ENCODE results near the gene PCDHGA6.
A peak's percentile ranks its signal among the peaks of the same experiment; 100 is the strongest.
"Not testable (repeated sequence)": the region's sequence is repeated elsewhere in the genome, so short reads cannot be mapped to it uniquely, and the experiment has no call there.

The PCDHGA6 gene

DNA sequence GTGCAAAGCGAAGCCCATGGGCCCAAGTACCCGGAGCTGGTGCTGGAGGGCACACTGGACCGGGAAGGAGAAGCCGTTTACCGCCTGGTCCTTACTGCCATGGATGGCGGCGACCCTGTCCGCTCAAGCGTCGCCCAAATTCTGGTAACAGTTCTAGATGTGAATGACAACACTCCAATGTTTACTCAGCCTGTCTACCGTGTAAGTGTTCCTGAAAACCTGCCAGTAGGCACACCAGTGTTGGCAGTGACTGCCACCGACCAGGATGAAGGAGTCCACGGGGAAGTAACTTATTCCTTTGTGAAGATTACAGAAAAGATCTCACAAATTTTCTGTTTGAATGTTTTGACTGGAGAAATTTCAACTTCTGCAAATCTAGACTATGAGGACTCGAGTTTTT is 936 bp downstream of the PCDHGA6 start:
- ChIA-PET CTCF (interaction anchor here (0.6 to 3.3 kb wide), 15 partner anchors 13 to 1614 kb away, joined by 3 to 14 read pairs (median 4); partner anchors contain the start of genes PCDHB11, PCDHB15, PCDHGA11 and PCDHGA8), POLR2A (no interaction called here)
- H3K9me3 ChIP-seq (ENCODE audit: control insufficient read depth, insufficient read depth, low read depth, low read length), result no peaks in the 10 kb centered on the region; the same call in 1 of the 2 replicates
- TF ChIP-seq FEZF1 (tag by site-specific recombination; IDR thresholded peaks at IDR 0.05), result no peak
- no peak overlapping the region for H3K4me3 ChIP-seq (ENCODE audit: low read depth, low read length)
- H3K4me1 ChIP-seq (ENCODE audit: control insufficient read depth, insufficient read depth, low read length), result no peaks in the 10 kb centered on the region
- no peaks in the 10 kb centered on the region for H3K36me3 ChIP-seq (ENCODE audit: control insufficient read depth in 2 of 2, insufficient read depth in 1 of 2, low read length in 2 of 2)
- H3K27ac ChIP-seq (ENCODE audit: extremely low read depth, low read depth, low read length), result no peak overlapping the region

- H3K9me3 ChIP-seq (ENCODE audit: control insufficient read depth, insufficient read depth, low read depth, low read length); H3K36me3 ChIP-seq (ENCODE audit: control insufficient read depth in 2 of 2, insufficient read depth in 1 of 2, low read length in 2 of 2); H3K4me3 ChIP-seq (ENCODE audit: low read depth, low read length); H3K27ac ChIP-seq (ENCODE audit: extremely low read depth, low read depth, low read length); H3K4me1 ChIP-seq (ENCODE audit: control insufficient read depth, insufficient read depth, low read length); POLR2A ChIA-PET: not testable (repeated sequence)
- CTCF ChIA-PET, result interaction anchor here (0.7 to 3.3 kb wide), 4 partner anchors 22 to 188 kb away, joined by 3 to 11 read pairs (median 8); partner anchors contain the start of gene PCDHGB5
Measured at GRCh38 chr5:141375444-141376155, 1.9 kb downstream of the PCDHGA6 start.

DNA sequence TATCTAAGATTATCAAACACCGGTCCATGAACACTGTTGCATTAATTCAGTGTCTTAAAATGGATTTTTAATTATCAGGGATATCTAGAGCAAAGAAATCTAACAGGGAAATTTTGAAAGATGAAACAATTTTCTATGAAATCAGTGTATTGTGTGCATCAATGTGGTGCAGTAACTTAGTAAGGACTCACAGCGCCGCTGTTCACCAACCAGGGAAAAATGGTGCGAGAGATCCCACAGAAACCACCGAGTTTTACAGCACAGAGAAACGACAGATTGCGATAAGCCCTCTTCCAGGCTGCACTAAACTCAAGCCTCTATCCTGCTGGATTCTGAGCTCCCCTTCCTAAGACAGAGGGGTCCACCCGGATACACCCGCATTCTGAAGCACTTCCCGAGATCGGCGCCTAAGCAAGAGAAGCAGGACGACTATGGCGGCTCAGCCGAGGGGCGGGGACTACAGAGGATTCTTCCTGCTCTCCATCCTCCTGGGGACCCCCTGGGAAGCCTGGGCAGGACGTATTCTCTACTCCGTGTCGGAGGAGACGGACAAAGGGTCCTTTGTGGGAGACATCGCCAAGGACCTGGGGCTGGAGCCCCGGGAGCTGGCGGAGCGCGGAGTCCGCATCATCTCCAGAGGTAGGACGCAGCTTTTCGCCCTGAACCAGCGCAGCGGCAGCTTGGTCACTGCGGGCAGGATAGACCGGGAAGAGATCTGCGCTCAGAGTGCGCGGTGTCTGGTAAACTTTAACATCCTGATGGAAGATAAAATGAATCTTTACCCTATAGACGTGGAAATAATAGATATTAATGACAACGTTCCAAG is 9.0 kb downstream of the PCDHGA6 start, which contains the start of gene PCDHGA7:
PCDHGA7 (plus strand) TSS at position 274 of the 826 bp plus-strand sequence; CDS start at position 432, 158 bp downstream.
- no peaks in the 10 kb centered on the region for H3K9me3 ChIP-seq (ENCODE audit: control insufficient read depth, insufficient read depth, low read depth, low read length)
- ChIA-PET CTCF (interaction anchor here (0.6 to 1.7 kb wide), 11 partner anchors 9 to 513 kb away, joined by 3 to 8 read pairs (median 4); partner anchors contain the start of genes PCDHGA3, PCDHGA8 and PCDHGB5), POLR2A (no interaction called here)
- peak within 1 kb of the TSS; percentile 40 for H3K4me3 ChIP-seq (ENCODE audit: low read depth, low read length)
- H3K36me3 ChIP-seq (ENCODE audit: control insufficient read depth in 2 of 2, insufficient read depth in 1 of 2, low read length in 2 of 2), result no peaks in the 10 kb centered on the region
- no peak within 1 kb of the TSS for H3K27ac ChIP-seq (ENCODE audit: extremely low read depth, low read depth, low read length)
- no peaks in the 10 kb centered on the region for H3K4me1 ChIP-seq (ENCODE audit: control insufficient read depth, insufficient read depth, low read length)
- no peak for TF ChIP-seq ZNF404 (tag by site-specific recombination; IDR thresholded peaks at IDR 0.05)
- no peak for TF ChIP-seq ZNF449 (tag by site-specific recombination; IDR thresholded peaks at IDR 0.05)
- TF ChIP-seq ZBTB1 (tag by site-specific recombination; IDR thresholded peaks at IDR 0.05), result no peak
- TF ChIP-seq ZNF48 (tag by site-specific recombination; IDR thresholded peaks at IDR 0.05), result no peak
- TF ChIP-seq ZNF658 (tag by site-specific recombination; IDR thresholded peaks at IDR 0.05), result no peak
- no peak for TF ChIP-seq ZSCAN23 (tag by site-specific recombination; IDR thresholded peaks at IDR 0.05)

DNA sequence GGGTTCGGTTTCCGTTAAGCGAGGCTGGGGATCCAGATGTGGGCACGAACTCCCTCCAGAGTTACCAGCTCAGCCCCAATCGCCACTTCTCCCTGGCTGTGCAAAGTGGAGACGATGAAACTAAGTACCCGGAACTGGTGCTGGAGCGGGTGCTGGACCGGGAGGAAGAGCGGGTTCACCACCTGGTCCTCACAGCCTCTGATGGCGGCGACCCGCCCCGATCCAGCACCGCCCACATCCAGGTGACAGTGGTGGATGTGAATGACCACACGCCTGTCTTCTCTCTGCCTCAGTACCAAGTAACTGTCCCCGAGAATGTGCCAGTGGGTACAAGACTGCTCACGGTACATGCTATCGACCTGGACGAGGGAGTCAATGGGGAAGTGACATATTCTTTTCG is 9.7 kb downstream of the PCDHGA6 start:
- Histone ChIP-seq H3K4me3 (ENCODE audit: low read depth, low read length) (no peak overlapping the region), H3K36me3 (ENCODE audit: control insufficient read depth in 2 of 2, insufficient read depth in 1 of 2, low read length in 2 of 2) (no peaks in the 10 kb centered on the region), H3K4me1 (ENCODE audit: control insufficient read depth, insufficient read depth, low read length) (no peaks in the 10 kb centered on the region), H3K9me3 (ENCODE audit: control insufficient read depth, insufficient read depth, low read depth, low read length) (no peaks in the 10 kb centered on the region), H3K27ac (ENCODE audit: extremely low read depth, low read depth, low read length) (no peak overlapping the region)
- POLR2A ChIA-PET, result no interaction called here
- CTCF ChIA-PET, result interaction anchor here (0.7 to 1.7 kb wide), 6 partner anchors 9 to 181 kb away, joined by 3 to 8 read pairs (median 4); partner anchors contain the start of genes PCDHGA8 and PCDHGB5
- no peak for TF ChIP-seq SP7 (tag by site-specific recombination; IDR thresholded peaks at IDR 0.05)
- TF ChIP-seq, protein P1, sequence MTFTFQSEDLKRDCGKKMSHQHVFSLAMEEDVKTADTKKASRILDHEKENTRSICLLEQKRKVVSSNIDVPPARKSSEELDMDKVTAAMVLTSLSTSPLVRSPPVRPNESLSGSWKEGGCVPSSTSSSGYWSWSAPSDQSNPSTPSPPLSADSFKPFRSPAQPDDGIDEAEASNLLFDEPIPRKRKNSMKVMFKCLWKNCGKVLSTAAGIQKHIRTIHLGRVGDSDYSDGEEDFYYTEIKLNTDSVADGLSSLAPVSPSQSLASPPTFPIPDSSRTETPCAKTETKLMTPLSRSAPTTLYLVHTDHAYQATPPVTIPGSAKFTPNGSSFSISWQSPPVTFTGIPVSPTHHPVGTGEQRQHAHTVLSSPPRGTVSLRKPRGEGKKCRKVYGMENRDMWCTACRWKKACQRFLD (tag by site-specific recombination; IDR thresholded peaks at IDR 0.05), result no peak
- TF ChIP-seq ZNF292 (tag by site-specific recombination; IDR thresholded peaks at IDR 0.05; ENCODE audit: borderline replicate concordance, low read depth), result no peak
- no peak for TF ChIP-seq ZFP3 (tag by site-specific recombination; IDR thresholded peaks at IDR 0.05; ENCODE audit: low read depth)
- TF ChIP-seq ZNF585B (tag by site-specific recombination; IDR thresholded peaks at IDR 0.05), result no peak
- TF ChIP-seq ZNF529 (tag by site-specific recombination; IDR thresholded peaks at IDR 0.05; ENCODE audit: insufficient replicate concordance), result no peak
- TF ChIP-seq ZNF248 (tag by site-specific recombination; IDR thresholded peaks at IDR 0.05), result no peak
- no peak for TF ChIP-seq ZNF654 (tag by site-specific recombination; IDR thresholded peaks at IDR 0.05; ENCODE audit: low read depth)
- TF ChIP-seq, protein P2, sequence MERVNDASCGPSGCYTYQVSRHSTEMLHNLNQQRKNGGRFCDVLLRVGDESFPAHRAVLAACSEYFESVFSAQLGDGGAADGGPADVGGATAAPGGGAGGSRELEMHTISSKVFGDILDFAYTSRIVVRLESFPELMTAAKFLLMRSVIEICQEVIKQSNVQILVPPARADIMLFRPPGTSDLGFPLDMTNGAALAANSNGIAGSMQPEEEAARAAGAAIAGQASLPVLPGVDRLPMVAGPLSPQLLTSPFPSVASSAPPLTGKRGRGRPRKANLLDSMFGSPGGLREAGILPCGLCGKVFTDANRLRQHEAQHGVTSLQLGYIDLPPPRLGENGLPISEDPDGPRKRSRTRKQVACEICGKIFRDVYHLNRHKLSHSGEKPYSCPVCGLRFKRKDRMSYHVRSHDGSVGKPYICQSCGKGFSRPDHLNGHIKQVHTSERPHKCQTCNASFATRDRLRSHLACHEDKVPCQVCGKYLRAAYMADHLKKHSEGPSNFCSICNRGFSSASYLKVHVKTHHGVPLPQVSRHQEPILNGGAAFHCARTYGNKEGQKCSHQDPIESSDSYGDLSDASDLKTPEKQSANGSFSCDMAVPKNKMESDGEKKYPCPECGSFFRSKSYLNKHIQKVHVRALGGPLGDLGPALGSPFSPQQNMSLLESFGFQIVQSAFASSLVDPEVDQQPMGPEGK (tag by site-specific recombination; IDR thresholded peaks at IDR 0.05), result no peak
- TF ChIP-seq ZNF132 (tag by site-specific recombination; IDR thresholded peaks at IDR 0.05; ENCODE audit: borderline replicate concordance), result no peak
- TF ChIP-seq ZNF214 (tag by site-specific recombination; IDR thresholded peaks at IDR 0.05; ENCODE audit: borderline replicate concordance), result no peak

Measured in HEK293 (cell line).